Peyer's patch (tissue), 4 donors: ENCODE measurements around the gene BOD1.

ENCODE experiments used
- CTCF ChIP-seq, 6 experiments: fragments of 450-650 bp in 4 of 6; fragments of 200-600 bp in 2 of 6; sonication (generic) in 1 of 6; IDR thresholded peaks; one replicate each; pipeline ENCODE4 v1.5.1; 2017 to 2019; ENCODE audit warnings: antibody characterized with exemption in 6 of 6, mild to moderate bottlenecking in 3 of 6, moderate library complexity in 1 of 6
- POLR2A ChIP-seq, 2 donors: fragments of 450-650 bp; IDR thresholded peaks; one replicate each; pipeline ENCODE4 v1.5.1; 2017; ENCODE audit warnings: antibody characterized with exemption in 2 of 2, mild to moderate bottlenecking in 2 of 2, moderate library complexity in 2 of 2

DNA sequence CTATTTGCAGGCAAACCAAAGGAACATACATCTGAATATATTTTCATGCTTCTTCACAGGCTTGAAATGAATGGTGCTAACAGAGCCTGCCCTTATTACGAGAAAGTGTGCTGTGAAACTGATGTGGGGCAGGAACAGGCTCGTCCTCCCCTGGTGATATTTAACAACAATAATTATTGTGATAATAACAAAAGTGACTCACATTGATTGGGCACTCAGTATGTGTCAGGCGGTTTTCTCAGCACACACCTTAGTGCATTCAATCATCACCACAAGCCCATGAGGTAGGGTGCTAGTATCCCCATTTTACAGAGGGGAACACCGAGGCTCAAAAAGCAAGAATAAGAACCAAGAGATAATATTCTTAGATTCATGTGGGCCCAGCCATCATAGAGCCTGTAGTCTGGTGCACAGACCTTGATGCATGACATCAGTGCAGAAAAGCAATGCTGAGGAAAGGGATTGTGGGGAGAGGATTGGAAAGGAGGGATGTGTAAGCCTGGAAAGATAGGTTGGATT, 18.1 kb upstream of the BOD1 start:
- TF ChIP-seq CTCF (IDR thresholded peaks at IDR 0.05) (no peak), POLR2A (IDR thresholded peaks at IDR 0.05) (no peak)
